ENCODE results near the gene PRKCE. TPM values are rescaled to one million over a fixed set of nuclear protein-coding genes. Genes with fewer than 3 reads are reported as not detected.

PRKCE gene
- total RNA-seq, 5 donors from 2014 or later (not counting 1 experiment from before 2014, with no cell fraction given): 16.5 to 29.8 (median 23.4) TPM

DNA sequence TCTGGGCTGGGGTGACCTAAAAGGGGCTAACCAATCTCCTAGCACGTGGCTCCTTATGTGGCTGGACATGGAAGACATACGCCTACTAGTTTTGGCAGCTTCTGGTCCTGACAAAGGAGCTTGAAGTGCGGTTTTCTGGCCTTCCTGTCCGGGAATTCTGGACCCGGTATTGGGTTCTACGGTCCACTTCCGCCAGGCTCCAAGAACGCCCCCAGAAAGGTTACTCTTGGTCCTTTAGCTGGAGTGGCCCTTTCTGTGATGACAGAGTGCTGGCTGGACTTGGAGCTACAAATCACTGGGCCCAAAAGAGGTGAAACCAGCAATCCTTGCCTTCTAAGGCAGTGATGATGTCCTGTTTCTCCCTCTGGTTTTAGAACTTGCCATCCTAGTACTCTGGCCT lies 481.5 kb downstream of the PRKCE start:
- H3K4me3 ChIP-seq (ENCODE audit: control insufficient read depth in 1 of 2, extremely low read depth in 1 of 2, low read length in 1 of 2): no peak overlapping the region
- H3K27me3 Mint-ChIP-seq: no peaks in the 10 kb centered on the region
- H3K36me3 ChIP-seq (ENCODE audit: control insufficient read depth in 2 of 2, extremely low read depth in 1 of 2, insufficient read depth in 1 of 2, low read length in 1 of 2): no peaks in the 10 kb centered on the region
- no peaks in the 10 kb centered on the region for H3K27me3 ChIP-seq (replicated peaks in 1 of 2; ENCODE audit: control insufficient read depth in 2 of 2, extremely low read depth in 1 of 2, insufficient read depth in 2 of 2, low read length in 1 of 2)
- CTCF ChIA-PET: no interaction called here
- H3K27ac Mint-ChIP-seq: no peak overlapping the region
- ATAC-seq (replicated peaks in 1 of 4) (no peak), DNase-seq (no peak)
- no peaks in the 10 kb centered on the region for H3K9me3 Mint-ChIP-seq
- H3K36me3 Mint-ChIP-seq: peaks cover 22% of the 10 kb centered on the region
- H3K27ac ChIP-seq (ENCODE audit: low read length): no peak overlapping the region
- H3K4me1 ChIP-seq (ENCODE audit: control insufficient read depth in 1 of 2, extremely low read depth in 1 of 2, insufficient read depth in 2 of 2, low read length in 2 of 2): no peaks in the 10 kb centered on the region
- POLR2A ChIA-PET: no interaction called here
- no peaks in the 10 kb centered on the region for H3K9me3 ChIP-seq
- H3K4me3 Mint-ChIP-seq: no peak overlapping the region
- no peaks in the 10 kb centered on the region for H3K4me1 Mint-ChIP-seq
- 87% methylated on average over 8 of the region's 8 CpGs for WGBS (ENCODE audit: insufficient coverage)

- no peaks in the 10 kb centered on the region for H3K36me3 ChIP-seq (ENCODE audit: control insufficient read depth in 2 of 2, extremely low read depth in 1 of 2, insufficient read depth in 1 of 2, low read length in 1 of 2)
Observed at GRCh38 chr2:46134531-46135227, 483.2 kb downstream of the PRKCE start.

GRCh38 chr2:46135228-46135855 lies 483.9 kb downstream of the PRKCE start:
- H3K27ac ChIP-seq (ENCODE audit: low read length): no peak overlapping the region
- WGBS (ENCODE audit: insufficient coverage): no CpG with 5 or more reads among the region's 4 CpGs
- no peak overlapping the region for H3K27ac Mint-ChIP-seq
- H3K4me1 Mint-ChIP-seq: no peaks in the 10 kb centered on the region
- H3K4me3 ChIP-seq (ENCODE audit: control insufficient read depth in 1 of 2, extremely low read depth in 1 of 2, low read length in 1 of 2): no peak overlapping the region
- CTCF ChIA-PET: no interaction called here
- H3K9me3 ChIP-seq: no peaks in the 10 kb centered on the region
- no peak overlapping the region for H3K4me3 Mint-ChIP-seq
- H3K36me3 ChIP-seq (ENCODE audit: control insufficient read depth in 2 of 2, extremely low read depth in 1 of 2, insufficient read depth in 1 of 2, low read length in 1 of 2): no peaks in the 10 kb centered on the region
- DNase-seq (no peak), ATAC-seq (replicated peaks in 1 of 4) (no peak)
- H3K27me3 ChIP-seq (replicated peaks in 1 of 2; ENCODE audit: control insufficient read depth in 2 of 2, extremely low read depth in 1 of 2, insufficient read depth in 2 of 2, low read length in 1 of 2): no peaks in the 10 kb centered on the region
- no peaks in the 10 kb centered on the region for H3K9me3 Mint-ChIP-seq
- H3K27me3 Mint-ChIP-seq: no peaks in the 10 kb centered on the region
- no peaks in the 10 kb centered on the region for H3K4me1 ChIP-seq (ENCODE audit: control insufficient read depth in 1 of 2, extremely low read depth in 1 of 2, insufficient read depth in 2 of 2, low read length in 2 of 2)
- POLR2A ChIA-PET: interaction anchor here in 1 of 2 donors (0.7 kb wide), 1 partner anchor 72 kb away, joined by 3 read pairs; no protein-coding TSS in a partner anchor
- H3K36me3 Mint-ChIP-seq: peaks cover 24% of the 10 kb centered on the region

More at GRCh38 chr2:46134531-46135227, 483.2 kb downstream of the PRKCE start:
- H3K27ac Mint-ChIP-seq: no peak overlapping the region
- no peaks in the 10 kb centered on the region for H3K9me3 ChIP-seq
- no peaks in the 10 kb centered on the region for H3K27me3 ChIP-seq (replicated peaks in 1 of 2; ENCODE audit: control insufficient read depth in 2 of 2, extremely low read depth in 1 of 2, insufficient read depth in 2 of 2, low read length in 1 of 2)
- H3K4me3 Mint-ChIP-seq: no peak overlapping the region
- DNase-seq (no peak), ATAC-seq (replicated peaks in 1 of 4) (no peak)
- no peak overlapping the region for H3K4me3 ChIP-seq (ENCODE audit: control insufficient read depth in 1 of 2, extremely low read depth in 1 of 2, low read length in 1 of 2)
- peaks cover 24% of the 10 kb centered on the region for H3K36me3 Mint-ChIP-seq
- H3K4me1 Mint-ChIP-seq: no peaks in the 10 kb centered on the region
- no peaks in the 10 kb centered on the region for H3K4me1 ChIP-seq (ENCODE audit: control insufficient read depth in 1 of 2, extremely low read depth in 1 of 2, insufficient read depth in 2 of 2, low read length in 2 of 2)
- no peaks in the 10 kb centered on the region for H3K27me3 Mint-ChIP-seq
- ChIA-PET POLR2A (no interaction called here), CTCF (no interaction called here)
- H3K9me3 Mint-ChIP-seq: no peaks in the 10 kb centered on the region
- 94% methylated on average over 6 of the region's 8 CpGs for WGBS (ENCODE audit: insufficient coverage)
- no peak overlapping the region for H3K27ac ChIP-seq (ENCODE audit: low read length)

DNA sequence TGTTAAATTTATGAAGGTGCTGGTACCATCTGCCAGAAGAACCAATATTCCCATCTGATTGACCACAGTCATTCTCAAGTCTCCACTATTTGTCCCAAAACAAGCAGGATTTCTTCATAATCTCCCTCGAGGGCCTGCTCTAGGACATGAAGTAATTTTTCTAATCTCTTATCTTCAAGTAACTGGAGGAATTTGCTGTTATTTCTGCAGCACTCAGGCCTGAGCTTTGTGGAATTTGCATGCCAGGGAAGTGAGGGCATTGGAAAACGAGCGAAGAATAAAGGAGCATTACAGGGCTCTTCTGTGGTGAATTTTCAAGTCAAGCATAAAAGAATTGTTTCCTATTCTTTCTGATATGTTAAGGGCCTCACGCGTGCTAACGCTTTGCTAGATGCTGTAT lies 484.5 kb downstream of the PRKCE start:
- H3K9me3 Mint-ChIP-seq: no peaks in the 10 kb centered on the region
- H3K27ac Mint-ChIP-seq: no peak overlapping the region
- H3K27ac ChIP-seq (ENCODE audit: low read length): no peak overlapping the region
- no peaks in the 10 kb centered on the region for H3K36me3 ChIP-seq (ENCODE audit: control insufficient read depth in 2 of 2, extremely low read depth in 1 of 2, insufficient read depth in 1 of 2, low read length in 1 of 2)
- no peak overlapping the region for H3K4me3 Mint-ChIP-seq
- DNase-seq (no peak), ATAC-seq (replicated peaks in 1 of 4) (no peak)
- WGBS (ENCODE audit: insufficient coverage): 95% methylated on average over 3 of the region's 6 CpGs
- no peaks in the 10 kb centered on the region for H3K27me3 Mint-ChIP-seq
- no peaks in the 10 kb centered on the region for H3K9me3 ChIP-seq
- ChIA-PET POLR2A (interaction anchor here in 1 of 2 donors (0.7 kb wide), 1 partner anchor 73 kb away, joined by 3 read pairs; no protein-coding TSS in a partner anchor), CTCF (no interaction called here)
- H3K27me3 ChIP-seq (replicated peaks in 1 of 2; ENCODE audit: control insufficient read depth in 2 of 2, extremely low read depth in 1 of 2, insufficient read depth in 2 of 2, low read length in 1 of 2): no peaks in the 10 kb centered on the region
- no peaks in the 10 kb centered on the region for H3K4me1 ChIP-seq (ENCODE audit: control insufficient read depth in 1 of 2, extremely low read depth in 1 of 2, insufficient read depth in 2 of 2, low read length in 2 of 2)
- no peak overlapping the region for H3K4me3 ChIP-seq (ENCODE audit: control insufficient read depth in 1 of 2, extremely low read depth in 1 of 2, low read length in 1 of 2)
- peaks cover 24% of the 10 kb centered on the region for H3K36me3 Mint-ChIP-seq
- H3K4me1 Mint-ChIP-seq: no peaks in the 10 kb centered on the region

DNA sequence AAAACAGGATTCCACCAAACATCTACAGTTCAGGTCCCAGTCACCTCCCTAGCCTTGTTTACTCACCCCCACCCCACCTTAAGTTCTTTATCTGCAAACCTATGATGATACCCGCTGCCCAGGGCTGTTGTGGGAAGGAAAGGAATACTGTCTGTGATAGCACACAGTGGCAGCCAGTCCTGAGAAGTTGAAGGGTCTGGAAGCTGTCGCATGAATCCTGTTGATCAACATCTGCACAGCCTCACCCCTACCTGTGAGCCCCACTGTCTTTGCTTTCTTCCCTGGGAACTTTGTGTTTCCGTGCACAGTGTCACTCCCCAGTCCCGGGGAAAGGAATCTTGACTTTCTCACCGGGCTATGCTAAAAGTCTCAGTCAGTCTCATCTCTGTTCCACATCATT lies 485.0 kb downstream of the PRKCE start:
- ATAC-seq (replicated peaks in 1 of 4): no peak
- Histone ChIP-seq H3K4me3 (ENCODE audit: control insufficient read depth in 1 of 2, extremely low read depth in 1 of 2, low read length in 1 of 2) (no peak overlapping the region), H3K27me3 (replicated peaks in 1 of 2; ENCODE audit: control insufficient read depth in 2 of 2, extremely low read depth in 1 of 2, insufficient read depth in 2 of 2, low read length in 1 of 2) (no peaks in the 10 kb centered on the region), H3K36me3 (ENCODE audit: control insufficient read depth in 2 of 2, extremely low read depth in 1 of 2, insufficient read depth in 1 of 2, low read length in 1 of 2) (no peaks in the 10 kb centered on the region), H3K27ac (ENCODE audit: low read length) (no peak overlapping the region), H3K9me3 (no peaks in the 10 kb centered on the region), H3K4me1 (ENCODE audit: control insufficient read depth in 1 of 2, extremely low read depth in 1 of 2, insufficient read depth in 2 of 2, low read length in 2 of 2) (no peaks in the 10 kb centered on the region)
- 97% methylated on average over 4 of the region's 5 CpGs for WGBS (ENCODE audit: insufficient coverage)
- no peaks in the 10 kb centered on the region for H3K4me1 Mint-ChIP-seq
- POLR2A ChIA-PET: no interaction called here
- CTCF ChIA-PET: no interaction called here
- peaks cover 24% of the 10 kb centered on the region for H3K36me3 Mint-ChIP-seq
- DNase-seq: no peak
- no peak overlapping the region for H3K4me3 Mint-ChIP-seq
- no peaks in the 10 kb centered on the region for H3K9me3 Mint-ChIP-seq
- H3K27me3 Mint-ChIP-seq: no peaks in the 10 kb centered on the region
- H3K27ac Mint-ChIP-seq: no peak overlapping the region

- H3K27me3 ChIP-seq (replicated peaks in 1 of 2; ENCODE audit: control insufficient read depth in 2 of 2, extremely low read depth in 1 of 2, insufficient read depth in 2 of 2, low read length in 1 of 2): no peaks in the 10 kb centered on the region
- H3K4me3 ChIP-seq (ENCODE audit: control insufficient read depth in 1 of 2, extremely low read depth in 1 of 2, low read length in 1 of 2): no peak overlapping the region
- H3K27ac ChIP-seq (ENCODE audit: low read length): no peak overlapping the region
- H3K36me3 ChIP-seq (ENCODE audit: control insufficient read depth in 2 of 2, extremely low read depth in 1 of 2, insufficient read depth in 1 of 2, low read length in 1 of 2): no peaks in the 10 kb centered on the region
- Mint-ChIP-seq H3K36me3 (peaks cover 24% of the 10 kb centered on the region), H3K4me3 (no peak overlapping the region), H3K9me3 (no peaks in the 10 kb centered on the region), H3K27me3 (no peaks in the 10 kb centered on the region), H3K27ac (no peak overlapping the region), H3K4me1 (no peaks in the 10 kb centered on the region)
- DNase-seq (no peak), ATAC-seq (replicated peaks in 1 of 4) (no peak)
- no CpG with 5 or more reads among the region's 2 CpGs for WGBS (ENCODE audit: insufficient coverage)
- ChIA-PET POLR2A (no interaction called here), CTCF (no interaction called here)
- H3K4me1 ChIP-seq (ENCODE audit: control insufficient read depth in 1 of 2, extremely low read depth in 1 of 2, insufficient read depth in 2 of 2, low read length in 2 of 2): no peaks in the 10 kb centered on the region
- no peaks in the 10 kb centered on the region for H3K9me3 ChIP-seq
Observed at GRCh38 chr2:46136953-46137352, 485.5 kb downstream of the PRKCE start.
